Measurements from ENCODE around the gene PTPN13.

DNA sequence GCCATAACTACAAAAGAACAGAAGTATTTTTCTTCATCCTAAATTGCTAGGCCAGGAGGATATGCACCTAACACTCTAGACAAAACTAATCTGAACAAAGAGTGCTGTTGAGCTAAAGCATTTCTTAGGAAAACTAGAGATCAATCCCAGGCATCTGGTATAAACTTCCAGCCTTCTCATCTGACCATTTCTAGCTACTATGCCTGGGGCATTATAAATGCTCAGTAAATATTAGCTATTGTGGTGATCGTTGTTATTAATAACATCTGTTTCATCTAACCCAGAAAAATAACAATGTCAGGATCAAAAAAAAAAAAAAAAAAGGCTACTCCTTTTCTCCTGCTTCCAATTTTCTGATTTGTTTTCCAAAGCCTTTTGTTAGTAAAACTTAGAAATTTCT lies 262.8 kb downstream of the PTPN13 start:
- no peak for TF ChIP-seq ZNF529 (tag by site-specific recombination; IDR thresholded peaks at IDR 0.05; ENCODE audit: insufficient replicate concordance)
- TF ChIP-seq, protein P1, sequence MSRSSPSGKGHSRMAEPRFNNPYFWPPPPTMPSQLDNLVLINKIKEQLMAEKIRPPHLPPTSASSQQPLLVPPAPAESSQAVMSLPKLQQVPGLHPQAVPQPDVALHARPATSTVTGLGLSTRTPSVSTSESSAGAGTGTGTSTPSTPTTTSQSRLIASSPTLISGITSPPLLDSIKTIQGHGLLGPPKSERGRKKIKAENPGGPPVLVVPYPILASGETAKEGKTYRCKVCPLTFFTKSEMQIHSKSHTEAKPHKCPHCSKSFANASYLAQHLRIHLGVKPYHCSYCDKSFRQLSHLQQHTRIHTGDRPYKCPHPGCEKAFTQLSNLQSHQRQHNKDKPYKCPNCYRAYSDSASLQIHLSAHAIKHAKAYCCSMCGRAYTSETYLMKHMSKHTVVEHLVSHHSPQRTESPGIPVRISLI (tag by site-specific recombination; IDR thresholded peaks at IDR 0.05): no peak
- no peak for TF ChIP-seq CTCF (tag by site-specific recombination; IDR thresholded peaks at IDR 0.05)
- no peak for TF ChIP-seq HOXA7 (CRISPR knock-in tag; IDR thresholded peaks at IDR 0.05; ENCODE audit: borderline replicate concordance)
- no peak for TF ChIP-seq MYNN (tag by site-specific recombination; IDR thresholded peaks at IDR 0.05; ENCODE audit: borderline replicate concordance)
- TF ChIP-seq YY1 (tag by site-specific recombination; IDR thresholded peaks at IDR 0.05): no peak
- TF ChIP-seq ZFP37 (tag by site-specific recombination; IDR thresholded peaks at IDR 0.05): no peak
- TF ChIP-seq ZNF175 (tag by site-specific recombination; IDR thresholded peaks at IDR 0.05): no peak
- no peak for TF ChIP-seq ZNF510 (tag by site-specific recombination; IDR thresholded peaks at IDR 0.05; ENCODE audit: insufficient replicate concordance)
- TF ChIP-seq ZNF24 (tag by site-specific recombination; IDR thresholded peaks at IDR 0.05): no peak
- no peak for TF ChIP-seq TCF7L2 (IDR thresholded peaks at IDR 0.05; ENCODE audit: borderline replicate concordance, low read depth, low read length)
- TF ChIP-seq ZNF335 (tag by site-specific recombination; conservative IDR thresholded peaks at IDR 0.05): no peak
